Bone marrow (tissue), 2 donors: ENCODE results near the gene RPS19BP1.

ENCODE experiments used
- DNase-seq, 2 donors: peaks; one replicate each; lab custom pipeline; 2025; lab: John Stamatoyannopoulos, UW

Gene RPS19BP1

GRCh38 chr22:39532215-39533073 is at the start of gene RPS19BP1:
TSS of gene RPS19BP1 (minus strand) at chr22:39532748. CDS start at chr22:39532738, 10 bp downstream.
- DNase-seq = peak; percentile 69 to 100

- no peak for DNase-seq
These were observed 48.8 kb upstream of the RPS19BP1 start for GRCh38 chr22:39581303-39581702.

GRCh38 chr22:39580795-39581194 is 48.2 kb upstream of the RPS19BP1 start:
- DNase-seq = no peak

- no peak for DNase-seq
These were observed 47.5 kb upstream of the RPS19BP1 start for GRCh38 chr22:39580006-39580441.

- DNase-seq = no peak
These were observed 45.4 kb upstream of the RPS19BP1 start for GRCh38 chr22:39577900-39578299.

- DNase-seq = no peak
These were observed 44.8 kb upstream of the RPS19BP1 start for GRCh38 chr22:39577366-39577765.

GRCh38 chr22:39576027-39576426 is 43.5 kb upstream of the RPS19BP1 start:
- no peak for DNase-seq

GRCh38 chr22:39575552-39575825 is 42.9 kb upstream of the RPS19BP1 start:
- no peak for DNase-seq

- no peak for DNase-seq
These were observed 42.4 kb upstream of the RPS19BP1 start for GRCh38 chr22:39574779-39575551.

GRCh38 chr22:39571538-39571937 is 39.0 kb upstream of the RPS19BP1 start:
- DNase-seq = no peak

GRCh38 chr22:39570665-39571064 is 38.1 kb upstream of the RPS19BP1 start, which contains the start of gene CACNA1I:
TSS of gene CACNA1I (plus strand) at chr22:39570753. CDS start at chr22:39570753, 0 bp downstream.
- DNase-seq = no peak

- DNase-seq = no peak
These were observed 37.7 kb upstream of the RPS19BP1 start for GRCh38 chr22:39570226-39570625.

GRCh38 chr22:39569066-39569465 is 36.5 kb upstream of the RPS19BP1 start:
- no peak for DNase-seq

- no peak for DNase-seq
These were observed 35.9 kb upstream of the RPS19BP1 start for GRCh38 chr22:39568278-39568981.

- no peak for DNase-seq
These were observed 34.8 kb upstream of the RPS19BP1 start for GRCh38 chr22:39567135-39567946.

GRCh38 chr22:39565414-39565944 is 32.9 kb upstream of the RPS19BP1 start:
- DNase-seq = no peak

- DNase-seq = no peak
These were observed 31.3 kb upstream of the RPS19BP1 start for GRCh38 chr22:39563571-39564428.

- no peak for DNase-seq
These were observed 30.4 kb upstream of the RPS19BP1 start for GRCh38 chr22:39562839-39563489.

- no peak for DNase-seq
These were observed 27.6 kb upstream of the RPS19BP1 start for GRCh38 chr22:39560127-39560526.
